Karpas-422 (cell line): Measurements from ENCODE around the gene OR7D4. TPM values are rescaled to one million over a fixed set of nuclear protein-coding genes. Genes with fewer than 3 reads are reported as not detected.

ENCODE experiments used
- DNase-seq: peaks from one replicate; pipeline ENCODE4 v3.0.0-alpha.2; 2015
- H2AFZ ChIP-seq: fragments of 200-600 bp; sonication (generic); 2 replicates; pipeline ENCODE4 v1.6.1; 2014; ENCODE audit warnings: antibody characterized with exemption, low read length, mixed read lengths
- H3K27ac ChIP-seq: fragments of 200-600 bp; sonication (generic); 2 replicates; pipeline ENCODE4 v1.5.1; 2014; ENCODE audit warnings: mild to moderate bottlenecking, low read length, moderate library complexity
- H3K27me3 ChIP-seq: fragments of 200-600 bp; sonication (generic); 2 replicates; pipeline ENCODE4 v1.6.1; 2014; ENCODE audit warnings: low read length, mixed read lengths
- H3K36me3 ChIP-seq: fragments of 200-600 bp; sonication (generic); 2 replicates; pipeline ENCODE4 v1.6.1; 2014; ENCODE audit warnings: low read length, mixed read lengths; ENCODE audit not compliant: insufficient read depth
- H3K4me1 ChIP-seq: fragments of 200-600 bp; sonication (generic); 2 replicates; pipeline ENCODE4 v1.6.1; 2014; ENCODE audit warnings: mild to moderate bottlenecking, low read length, mixed read lengths
- H3K4me2 ChIP-seq: fragments of 200-600 bp; sonication (generic); 2 replicates; pipeline ENCODE4 v1.6.1; 2014; ENCODE audit warnings: low read length, low read depth, mild to moderate bottlenecking; ENCODE audit not compliant: poor library complexity, severe bottlenecking
- H3K4me3 ChIP-seq: fragments of 200-600 bp; sonication (generic); 2 replicates; pipeline ENCODE4 v1.5.1; 2014; ENCODE audit warnings: mild to moderate bottlenecking, antibody characterized with exemption, low read length, mixed read lengths
- H3K79me2 ChIP-seq: fragments of 200-600 bp; sonication (generic); 2 replicates; pipeline ENCODE4 v1.6.1; 2014; ENCODE audit warnings: mild to moderate bottlenecking, low read length, mixed read lengths
- H3K9ac ChIP-seq: fragments of 200-600 bp; sonication (generic); 2 replicates; pipeline ENCODE4 v1.6.0; 2014; ENCODE audit warnings: low read length
- H3K9me2 ChIP-seq: fragments of 200-600 bp; sonication (generic), shearing (Covaris generic); replicated peaks from 2 replicates; pipeline ENCODE4 v1.6.0; 2014; ENCODE audit warnings: mild to moderate bottlenecking, low read length, moderate library complexity; ENCODE audit not compliant: insufficient read depth
- H3K9me3 ChIP-seq: fragments of 300-700, 200-600 bp; sonication (generic); 2 replicates; pipeline ENCODE4 v1.6.1; 2014; ENCODE audit warnings: low read length, mixed read lengths
- H4K20me1 ChIP-seq: fragments of 200-600 bp; sonication (generic); 2 replicates; pipeline ENCODE4 v1.6.1; 2014; ENCODE audit warnings: mild to moderate bottlenecking, antibody characterized with exemption, low read length, low read depth; ENCODE audit not compliant: insufficient read depth
- total RNA-seq: library from RNA; depleted of rRNA; stranded (reverse); fragments of >200 nt; shearing (Covaris generic); gene quantifications from 2 replicates; pipeline ENCODE4 v1.2.3, GENCODE V29; 2014; ENCODE audit warnings: low replicate concordance; rRNA removed

Gene OR7D4
- total RNA-seq, 1 experiment from 2014 or later, result not detected

GRCh38 chr19:9178901-9179300 lies 40.5 kb downstream of the OR7D4 start, which contains the start of gene OR7D2:
TSS of gene OR7D2 (plus strand) at chr19:9178979. CDS start at chr19:9185782, 6,803 bp downstream.
- Histone ChIP-seq H3K9me3 (no peaks in the 10 kb centered on the region), H3K9me2 (no peaks in the 10 kb centered on the region), H3K79me2 (no peaks in the 10 kb centered on the region), H4K20me1 (no peaks in the 10 kb centered on the region), H3K27me3 (no peaks in the 10 kb centered on the region), H3K4me2 (no peak within 1 kb of the TSS), H3K27ac (no peak within 1 kb of the TSS), H3K4me1 (no peaks in the 10 kb centered on the region), H3K4me3 (no peak within 1 kb of the TSS), H3K9ac (no peak within 1 kb of the TSS), H3K36me3 (no peaks in the 10 kb centered on the region), H2AFZ (no peak within 1 kb of the TSS)
- DNase-seq, result no peak

- no peaks in the 10 kb centered on the region for H3K9me2 ChIP-seq
- H3K9ac ChIP-seq, result no peak overlapping the region
- no peaks in the 10 kb centered on the region for H3K9me3 ChIP-seq
- no peak overlapping the region for H3K4me2 ChIP-seq
- H4K20me1 ChIP-seq, result no peaks in the 10 kb centered on the region
- no peaks in the 10 kb centered on the region for H3K4me1 ChIP-seq
- no peak overlapping the region for H2AFZ ChIP-seq
- H3K36me3 ChIP-seq, result no peaks in the 10 kb centered on the region
- no peak overlapping the region for H3K4me3 ChIP-seq
- no peak overlapping the region for H3K27ac ChIP-seq
- no peaks in the 10 kb centered on the region for H3K27me3 ChIP-seq
- no peak for DNase-seq
- no peaks in the 10 kb centered on the region for H3K79me2 ChIP-seq
Measured at GRCh38 chr19:9175326-9175725, 44.1 kb downstream of the OR7D4 start.

- H3K36me3 ChIP-seq, result no peaks in the 10 kb centered on the region
- H4K20me1 ChIP-seq, result 0 out of 2 replicates have a peak, but pooled peaks cover 4% of the 10 kb centered on the region
- H3K4me3 ChIP-seq, result no peak overlapping the region
- no peak overlapping the region for H3K27ac ChIP-seq
- no peaks in the 10 kb centered on the region for H3K79me2 ChIP-seq
- H3K4me1 ChIP-seq, result no peaks in the 10 kb centered on the region
- H3K4me2 ChIP-seq, result no peak overlapping the region
- no peak overlapping the region for H3K9ac ChIP-seq
- no peak for DNase-seq
- H2AFZ ChIP-seq, result no peak overlapping the region
- H3K9me2 ChIP-seq, result no peaks in the 10 kb centered on the region
- no peaks in the 10 kb centered on the region for H3K27me3 ChIP-seq
- no peaks in the 10 kb centered on the region for H3K9me3 ChIP-seq
Measured at GRCh38 chr19:9171393-9171991, 47.9 kb downstream of the OR7D4 start.

- DNase-seq, result no peak
Measured at GRCh38 chr19:9166846-9167245, 52.5 kb downstream of the OR7D4 start.

GRCh38 chr19:9165261-9165660 lies 54.1 kb downstream of the OR7D4 start:
- H3K36me3 ChIP-seq, result peaks cover 39% of the 10 kb centered on the region
- DNase-seq, result no peak

More at GRCh38 chr19:9166846-9167245, 52.5 kb downstream of the OR7D4 start:
- Histone ChIP-seq H4K20me1 (peaks cover 12% of the 10 kb centered on the region; the same call in 1 of the 2 replicates), H2AFZ (no peak overlapping the region), H3K79me2 (0 out of 2 replicates have a peak, but pooled peaks cover 2% of the 10 kb centered on the region), H3K27ac (no peak overlapping the region), H3K4me3 (no peak overlapping the region), H3K9me2 (no peaks in the 10 kb centered on the region), H3K9me3 (no peaks in the 10 kb centered on the region), H3K9ac (no peak overlapping the region), H3K27me3 (no peaks in the 10 kb centered on the region), H3K4me1 (no peaks in the 10 kb centered on the region), H3K4me2 (no peak overlapping the region), H3K36me3 (peaks cover 23% of the 10 kb centered on the region)

GRCh38 chr19:9161427-9161826 lies 58.0 kb downstream of the OR7D4 start:
- Histone ChIP-seq H3K79me2 (peaks cover 15% of the 10 kb centered on the region), H3K9ac (no peak overlapping the region), H3K27ac (no peak overlapping the region), H3K9me2 (no peaks in the 10 kb centered on the region), H3K4me2 (no peak overlapping the region), H3K27me3 (no peaks in the 10 kb centered on the region), H4K20me1 (peaks cover 12% of the 10 kb centered on the region; the same call in 1 of the 2 replicates), H3K36me3 (peaks cover 68% of the 10 kb centered on the region), H3K4me1 (no peaks in the 10 kb centered on the region), H2AFZ (no peak overlapping the region), H3K4me3 (no peak overlapping the region), H3K9me3 (no peaks in the 10 kb centered on the region)
- DNase-seq, result no peak

More at GRCh38 chr19:9165261-9165660, 54.1 kb downstream of the OR7D4 start:
- Histone ChIP-seq H3K9me2 (no peaks in the 10 kb centered on the region), H3K9me3 (no peaks in the 10 kb centered on the region), H3K4me1 (no peaks in the 10 kb centered on the region), H3K27ac (no peak overlapping the region), H3K27me3 (no peaks in the 10 kb centered on the region), H4K20me1 (peaks cover 16% of the 10 kb centered on the region; the same call in 1 of the 2 replicates), H2AFZ (no peak overlapping the region), H3K4me3 (no peak overlapping the region), H3K4me2 (no peak overlapping the region), H3K79me2 (0 out of 2 replicates have a peak, but pooled peaks cover 4% of the 10 kb centered on the region), H3K9ac (no peak overlapping the region)

Other genes starting within 250 kb of the OR7D4 start
- gene MUC16, start 209.2 kb downstream of the OR7D4 start, total RNA-seq, result not detected in 2 replicates
- not detected in 2 replicates for gene OR1M1, start 132.5 kb downstream of the OR7D4 start, total RNA-seq
- gene OR7G2, start 112.1 kb downstream of the OR7D4 start, total RNA-seq, result not detected in 2 replicates
- not detected in 2 replicates for gene OR7G1, start 103.8 kb downstream of the OR7D4 start, total RNA-seq
- gene OR7G3, start 92.6 kb downstream of the OR7D4 start, total RNA-seq, result not detected in 2 replicates
- gene ZNF317, start 79.2 kb downstream of the OR7D4 start, total RNA-seq, result 26.6 and 48.1 TPM in 2 replicates
- not detected in 2 replicates for gene OR7D2, start 40.6 kb downstream of the OR7D4 start, total RNA-seq
- not detected in 2 replicates for gene OR7E24, start 31.3 kb upstream of the OR7D4 start, total RNA-seq
- gene ZNF699, start 90.2 kb upstream of the OR7D4 start, total RNA-seq, result 6.9 and 14.4 TPM in 2 replicates
- gene ZNF559, start 104.6 kb upstream of the OR7D4 start, total RNA-seq, result 8.4 and 42.2 TPM in 2 replicates
- gene ZNF177, start 143.4 kb upstream of the OR7D4 start, total RNA-seq, result 2.5 and 5.0 TPM in 2 replicates
- gene ZNF266, start 216.0 kb upstream of the OR7D4 start, total RNA-seq, result 21.4 and 54.3 TPM in 2 replicates